Fibroblast of skin of left biceps (primary cell): Measurements from ENCODE around the gene RIOK3.
A peak's percentile ranks its signal among the peaks of the same experiment; 100 is the strongest.
"Not testable (repeated sequence)": the region's sequence is repeated elsewhere in the genome, so short reads cannot be mapped to it uniquely, and the experiment has no call there.

ENCODE experiments used
- DNase-seq, 2 experiments: peaks; one replicate each; pipeline ENCODE4 v3.0.0-alpha.2; 2013; ENCODE audit warnings: low read depth in 2 of 2

RIOK3 gene

GRCh38 chr18:23452728-23453679 is at the start of gene RIOK3:
Gene RIOK3 (plus strand): TSS chr18:23453287. CDS start chr18:23453440, 153 bp downstream.
- peak; percentile 66 to 67 for DNase-seq

GRCh38 chr18:23403310-23403709 is 49.8 kb upstream of the RIOK3 start:
- DNase-seq: no peak

- no peak for DNase-seq
These were observed 47.5 kb upstream of the RIOK3 start for GRCh38 chr18:23405636-23406035.

GRCh38 chr18:23406271-23406787 is 46.8 kb upstream of the RIOK3 start:
- DNase-seq: no peak

- no peak for DNase-seq
These were observed 40.6 kb upstream of the RIOK3 start for GRCh38 chr18:23412351-23412964.

GRCh38 chr18:23415515-23415914 is 37.6 kb upstream of the RIOK3 start:
- DNase-seq: no peak

- no peak for DNase-seq
These were observed 36.8 kb upstream of the RIOK3 start for GRCh38 chr18:23416298-23416697.

- DNase-seq: no peak
These were observed 31.8 kb upstream of the RIOK3 start for GRCh38 chr18:23421277-23421676.

- no peak for DNase-seq
These were observed 30.2 kb upstream of the RIOK3 start for GRCh38 chr18:23422751-23423418.

GRCh38 chr18:23424616-23425015 is 28.5 kb upstream of the RIOK3 start:
- no peak for DNase-seq

- DNase-seq: no peak
These were observed 24.3 kb upstream of the RIOK3 start for GRCh38 chr18:23428821-23429220.

GRCh38 chr18:23429538-23429937 is 23.5 kb upstream of the RIOK3 start:
- DNase-seq: not testable (repeated sequence)

GRCh38 chr18:23433360-23433759 is 19.7 kb upstream of the RIOK3 start:
- DNase-seq: no peak

- DNase-seq: peak; percentile 30 to 36
These were observed 15.6 kb upstream of the RIOK3 start for GRCh38 chr18:23437357-23438045.

- DNase-seq: no peak
These were observed 15.1 kb upstream of the RIOK3 start for GRCh38 chr18:23438046-23438377.

- DNase-seq: no peak
These were observed 14.3 kb upstream of the RIOK3 start for GRCh38 chr18:23438608-23439366.

- no peak for DNase-seq
These were observed 13.0 kb upstream of the RIOK3 start for GRCh38 chr18:23440131-23440530.

- no peak for DNase-seq
These were observed 10.1 kb upstream of the RIOK3 start for GRCh38 chr18:23442958-23443357.

- no peak for DNase-seq
These were observed 4.8 kb upstream of the RIOK3 start for GRCh38 chr18:23448291-23448690.

- DNase-seq: no peak
These were observed 3.1 kb upstream of the RIOK3 start for GRCh38 chr18:23450022-23450421.

- no peak for DNase-seq
These were observed 2.1 kb upstream of the RIOK3 start for GRCh38 chr18:23451011-23451410.
